PC-9 (cell line): ENCODE measurements around the gene GPR25. TPM values are rescaled to one million over a fixed set of nuclear protein-coding genes. Genes with fewer than 3 reads are reported as not detected.

ENCODE experiments used
- BruUV-seq: library from RNA; stranded (reverse); fragments of 400-500 nt; replicated peaks from 2 replicates; lab custom pipeline; 2021; lab: Mats Ljungman, UMichigan
- CTCF ChIA-PET: fragments of 300-600 bp; sonication (Branson Sonifier 250); formaldehyde crosslinking; loops from one replicate; lab custom pipeline; 2022; ENCODE audit warnings: antibody characterized with exemption; lab: Charles Lee
- POLR2A ChIA-PET: fragments of 300-600 bp; sonication (Branson Sonifier 250); formaldehyde crosslinking; loops from one replicate; lab custom pipeline; 2022; ENCODE audit warnings: antibody characterized with exemption; ENCODE audit not compliant: unreplicated experiment; lab: Charles Lee
- DNase-seq, 2 experiments: peaks; one replicate each; pipeline versions ENCODE4 v3.0.0 to v3.0.0-alpha.2; 2015 to 2022; ENCODE audit warnings: mixed read lengths in 1 of 2
- H2AFZ ChIP-seq: fragments of 200-600 bp; sonication (generic); 2 replicates; pipeline ENCODE4 v1.8.1; 2017; ENCODE audit warnings: antibody characterized with exemption
- H3F3A ChIP-seq: fragments of 200-600 bp; sonication (generic); 2 replicates; pipeline ENCODE4 v1.8.1; 2017; ENCODE audit warnings: antibody characterized with exemption, mild to moderate bottlenecking, low read depth; ENCODE audit not compliant: insufficient read depth
- H3K27ac ChIP-seq: fragments of 200-600 bp; sonication (generic); 2 replicates; pipeline ENCODE4 v1.6.1; 2016; ENCODE audit warnings: mixed run types
- H3K27me3 ChIP-seq: fragments of 200-600 bp; sonication (generic); 2 replicates; pipeline ENCODE4 v1.6.1; 2016; ENCODE audit warnings: low read depth, mixed run types; ENCODE audit not compliant: insufficient read depth
- H3K36me3 ChIP-seq: fragments of 200-600 bp; sonication (generic); 2 replicates; pipeline ENCODE4 v1.6.1; 2016; ENCODE audit warnings: low read depth, mixed run types
- H3K4me1 ChIP-seq: fragments of 200-600 bp; sonication (generic); replicated peaks from 2 replicates; pipeline ENCODE4 v1.6.1; 2016; ENCODE audit warnings: mixed run types; ENCODE audit not compliant: insufficient read depth
- H3K4me2 ChIP-seq: fragments of 200-600 bp; sonication (generic); 2 replicates; pipeline ENCODE4 v1.6.1; 2017; ENCODE audit warnings: mixed run types
- H3K4me3 ChIP-seq: fragments of 200-600 bp; sonication (generic); 2 replicates; pipeline ENCODE4 v1.6.1; 2016; ENCODE audit warnings: mixed run types
- H3K79me2 ChIP-seq: fragments of 200-600 bp; sonication (generic); 2 replicates; pipeline ENCODE4 v1.6.1; 2017; ENCODE audit warnings: low read depth, mixed run types
- H3K9me2 ChIP-seq: fragments of 200-600 bp; sonication (generic); 2 replicates; pipeline ENCODE4 v1.8.1; 2017; ENCODE audit warnings: mild to moderate bottlenecking; ENCODE audit not compliant: insufficient read depth
- H3K9me3 ChIP-seq: fragments of 200-600 bp; sonication (generic); 2 replicates; pipeline ENCODE4 v1.8.1; 2016; ENCODE audit warnings: low read depth; ENCODE audit not compliant: insufficient read depth
- H4K20me1 ChIP-seq: fragments of 200-600 bp; sonication (generic); 2 replicates; pipeline ENCODE4 v1.8.1; 2017; ENCODE audit not compliant: insufficient read depth
- EZH2 ChIP-seq: fragments of 200-600 bp; sonication (generic); IDR thresholded peaks from 2 replicates; pipeline ENCODE4 v1.8.0; 2017; ENCODE audit warnings: antibody characterized with exemption, low read depth
- intact Hi-C: fragments of 100-400 bp; cut with micrococcal nuclease; formaldehyde crosslinking; loops from one replicate; pipeline ENCODE4 v1.10.0; 2022; ENCODE audit not compliant: unreplicated experiment
- total RNA-seq: library from RNA; stranded (reverse); gene quantifications from 2 replicates; pipeline ENCODE4 v1.2.3, GENCODE V29; 2021
- TF ChIP-seq, protein P1 (sequence below): fragments of 200-600 bp; sonication (generic); conservative IDR thresholded peaks from 2 replicates; pipeline ENCODE4 v1.6.1; 2017; ENCODE audit warnings: mixed run types, antibody characterized with exemption, mild to moderate bottlenecking, moderate library complexity

Gene GPR25
- total RNA-seq, 1 experiment from 2014 or later, result not detected

DNA sequence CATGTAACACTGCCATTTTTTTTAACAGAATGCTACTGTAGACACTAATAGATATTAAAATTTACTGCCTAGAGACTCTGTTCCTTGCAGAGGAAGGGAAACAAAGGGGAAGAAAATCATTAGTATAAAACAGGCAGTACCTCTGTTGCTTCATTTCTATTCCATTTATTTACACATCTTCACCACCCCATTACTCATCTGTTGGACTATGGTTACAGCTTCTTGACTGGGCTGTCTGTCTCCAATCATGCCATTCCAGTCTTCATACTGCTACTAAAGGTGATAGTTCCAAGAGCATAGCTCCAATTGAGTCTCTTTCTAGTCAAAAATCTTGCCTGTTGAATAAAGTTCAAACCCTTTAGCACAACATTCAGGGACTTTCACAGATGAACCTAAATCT lies 22.2 kb upstream of the GPR25 start:
- DNase-seq, result no peak
- Histone ChIP-seq H4K20me1 (no peaks in the 10 kb centered on the region), H3K9me3 (no peaks in the 10 kb centered on the region), H3K4me3 (no peak overlapping the region), H2AFZ (no peak overlapping the region), H3K4me2 (no peak overlapping the region), H3K27me3 (no peaks in the 10 kb centered on the region), H3K4me1 (no peaks in the 10 kb centered on the region), H3K36me3 (peaks cover 36% of the 10 kb centered on the region), H3K9me2 (0 out of 2 replicates have a peak, but pooled peaks cover 3% of the 10 kb centered on the region), H3K79me2 (no peaks in the 10 kb centered on the region), H3F3A (no peaks in the 10 kb centered on the region), H3K27ac (no peak overlapping the region)
- TF ChIP-seq EZH2, result no peak
- TF ChIP-seq, protein P1, sequence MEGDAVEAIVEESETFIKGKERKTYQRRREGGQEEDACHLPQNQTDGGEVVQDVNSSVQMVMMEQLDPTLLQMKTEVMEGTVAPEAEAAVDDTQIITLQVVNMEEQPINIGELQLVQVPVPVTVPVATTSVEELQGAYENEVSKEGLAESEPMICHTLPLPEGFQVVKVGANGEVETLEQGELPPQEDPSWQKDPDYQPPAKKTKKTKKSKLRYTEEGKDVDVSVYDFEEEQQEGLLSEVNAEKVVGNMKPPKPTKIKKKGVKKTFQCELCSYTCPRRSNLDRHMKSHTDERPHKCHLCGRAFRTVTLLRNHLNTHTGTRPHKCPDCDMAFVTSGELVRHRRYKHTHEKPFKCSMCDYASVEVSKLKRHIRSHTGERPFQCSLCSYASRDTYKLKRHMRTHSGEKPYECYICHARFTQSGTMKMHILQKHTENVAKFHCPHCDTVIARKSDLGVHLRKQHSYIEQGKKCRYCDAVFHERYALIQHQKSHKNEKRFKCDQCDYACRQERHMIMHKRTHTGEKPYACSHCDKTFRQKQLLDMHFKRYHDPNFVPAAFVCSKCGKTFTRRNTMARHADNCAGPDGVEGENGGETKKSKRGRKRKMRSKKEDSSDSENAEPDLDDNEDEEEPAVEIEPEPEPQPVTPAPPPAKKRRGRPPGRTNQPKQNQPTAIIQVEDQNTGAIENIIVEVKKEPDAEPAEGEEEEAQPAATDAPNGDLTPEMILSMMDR, result no peak
- intact Hi-C loops, result no loop called here
- POLR2A ChIA-PET, result interaction anchor here (0.6 kb wide), 1 partner anchor 23 kb away, joined by 7 read pairs; no protein-coding TSS in a partner anchor
- BruUV-seq, result no TSS peak
- CTCF ChIA-PET, result interaction anchor here (1.0 kb wide), 1 partner anchor 228 kb away, joined by 3 read pairs; no protein-coding TSS in a partner anchor

DNA sequence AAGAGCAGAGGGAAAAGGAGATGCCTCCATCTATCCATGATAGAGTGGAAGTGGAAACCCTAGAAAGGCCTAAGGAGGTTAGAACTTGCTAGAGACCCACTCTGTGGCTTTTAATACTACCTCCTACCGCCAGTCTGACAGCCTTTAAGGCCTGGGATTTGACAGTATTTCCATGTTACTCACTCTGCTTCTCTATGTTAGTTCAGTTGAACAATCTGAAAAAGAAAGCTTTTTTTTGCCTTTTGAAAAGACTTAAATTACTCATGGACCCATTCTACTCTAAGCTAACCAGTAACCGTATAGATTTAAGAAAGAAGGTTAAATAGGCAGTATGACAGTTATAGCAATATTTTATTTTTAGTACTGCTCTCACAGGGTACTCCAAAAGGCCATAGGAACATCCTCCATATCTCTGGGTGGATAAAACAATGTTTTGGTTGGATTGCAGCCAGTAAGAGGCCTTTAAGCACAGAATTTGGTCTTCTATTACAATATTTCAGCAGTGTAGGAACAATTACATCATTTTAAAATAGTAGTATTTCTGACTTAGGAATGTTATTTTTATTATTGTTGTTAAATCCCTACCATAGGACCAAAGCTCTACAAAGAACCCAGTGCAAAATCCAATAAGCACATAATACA lies 15.9 kb upstream of the GPR25 start:
- Histone ChIP-seq H3F3A (no peaks in the 10 kb centered on the region), H3K27ac (no peak overlapping the region), H3K36me3 (peaks cover 34% of the 10 kb centered on the region), H4K20me1 (no peaks in the 10 kb centered on the region), H3K27me3 (no peaks in the 10 kb centered on the region), H3K4me1 (no peaks in the 10 kb centered on the region), H3K9me2 (no peaks in the 10 kb centered on the region), H2AFZ (no peak overlapping the region), H3K79me2 (no peaks in the 10 kb centered on the region), H3K4me3 (no peak overlapping the region), H3K9me3 (no peaks in the 10 kb centered on the region), H3K4me2 (no peak overlapping the region)
- intact Hi-C loops, result no loop called here
- no TSS peak for BruUV-seq
- CTCF ChIA-PET, result no interaction called here
- TF ChIP-seq, protein P1, result no peak
- TF ChIP-seq EZH2, result no peak
- no peak for DNase-seq
- POLR2A ChIA-PET, result no interaction called here

DNA sequence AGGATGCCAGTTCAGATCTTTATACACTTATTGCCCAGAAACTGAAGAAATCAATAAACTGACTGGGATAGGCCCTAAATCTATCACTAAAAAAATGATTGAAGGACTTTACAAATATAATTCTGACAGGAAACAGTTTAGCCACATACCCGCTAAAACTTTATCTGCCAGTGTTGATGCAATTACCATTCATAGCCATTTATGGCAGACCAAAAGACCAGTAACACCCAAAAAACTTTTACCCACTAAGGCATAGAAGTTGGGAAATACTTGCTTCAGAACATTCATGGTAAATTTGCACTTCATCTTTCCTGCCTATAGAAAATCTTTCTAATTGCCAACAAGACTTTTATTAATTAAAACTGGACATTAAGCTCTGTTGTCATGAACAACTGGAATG lies 15.0 kb upstream of the GPR25 start:
- intact Hi-C loops, result no loop called here

More for the DNA sequence above, 15.0 kb upstream of the GPR25 start:
- no peaks in the 10 kb centered on the region for H3K79me2 ChIP-seq
- CTCF ChIA-PET, result no interaction called here
- TF ChIP-seq, protein P1, result no peak
- no peak for TF ChIP-seq EZH2
- no peak overlapping the region for H3K4me3 ChIP-seq
- POLR2A ChIA-PET, result no interaction called here
- H3K9me3 ChIP-seq, result no peaks in the 10 kb centered on the region
- no peak for DNase-seq
- no peaks in the 10 kb centered on the region for H3K27me3 ChIP-seq
- H3K9me2 ChIP-seq, result no peaks in the 10 kb centered on the region
- no peak overlapping the region for H3K4me2 ChIP-seq
- H3K36me3 ChIP-seq, result peaks cover 30% of the 10 kb centered on the region
- H3K27ac ChIP-seq, result no peak overlapping the region
- BruUV-seq, result no TSS peak
- no peak overlapping the region for H2AFZ ChIP-seq
- no peaks in the 10 kb centered on the region for H4K20me1 ChIP-seq
- no peaks in the 10 kb centered on the region for H3K4me1 ChIP-seq
- no peaks in the 10 kb centered on the region for H3F3A ChIP-seq
